ENCODE measurements around the gene AGTR1. TPM values are rescaled to one million over a fixed set of nuclear protein-coding genes. Genes with fewer than 3 reads are reported as not detected.

Gene AGTR1
- polyA plus RNA-seq, 1 experiment: 0.35 TPM

GRCh38 chr3:148717885-148718561 is 20.3 kb downstream of the AGTR1 start:
- H3K27ac ChIP-seq (ENCODE audit: low read depth, low read length): no peak overlapping the region
- ChIA-PET CTCF (interaction anchor here (0.6 to 4.4 kb wide), 6 partner anchors 9 to 409 kb away, joined by 3 to 54 read pairs (median 5); no protein-coding TSS in a partner anchor), POLR2A (no interaction called here)
- no peak overlapping the region for H3K4me3 ChIP-seq (ENCODE audit: low read depth, low read length)
- DNase-seq (ENCODE audit: low read depth, low spot score): no peak
- no peaks in the 10 kb centered on the region for H3K9me3 ChIP-seq (ENCODE audit: control insufficient read depth, insufficient read depth, low read length)
- no peaks in the 10 kb centered on the region for H3K27me3 ChIP-seq (ENCODE audit: control insufficient read depth, insufficient read depth, low read length)
- no peak for TF ChIP-seq CTCF (IDR thresholded peaks at IDR 0.05; ENCODE audit: low read depth, low read length)

- CTCF ChIA-PET: interaction anchor here (0.7 to 4.4 kb wide), 20 partner anchors 7 to 1006 kb away, joined by 3 to 54 read pairs (median 4); no protein-coding TSS in a partner anchor
- POLR2A ChIA-PET: interaction anchor here (0.6 kb wide), 1 partner anchor 324 kb away, joined by 5 read pairs; no protein-coding TSS in a partner anchor
These were observed 21.5 kb downstream of the AGTR1 start for GRCh38 chr3:148718982-148719862.

GRCh38 chr3:148720873-148721272 is 23.2 kb downstream of the AGTR1 start:
- CTCF ChIA-PET: interaction anchor here (1.5 to 4.4 kb wide), 3 partner anchors 9 to 412 kb away, joined by 5 to 54 read pairs (median 15); no protein-coding TSS in a partner anchor
- POLR2A ChIA-PET: no interaction called here
- H3K27ac ChIP-seq (ENCODE audit: low read depth, low read length): no peak overlapping the region
- no peak for TF ChIP-seq CTCF (IDR thresholded peaks at IDR 0.05; ENCODE audit: low read depth, low read length)
- no peak overlapping the region for H3K4me3 ChIP-seq (ENCODE audit: low read depth, low read length)
- no peaks in the 10 kb centered on the region for H3K27me3 ChIP-seq (ENCODE audit: control insufficient read depth, insufficient read depth, low read length)
- DNase-seq (ENCODE audit: low read depth, low spot score): no peak
- H3K9me3 ChIP-seq (ENCODE audit: control insufficient read depth, insufficient read depth, low read length): no peaks in the 10 kb centered on the region

More at GRCh38 chr3:148718982-148719862, 21.5 kb downstream of the AGTR1 start:
- Histone ChIP-seq H3K27ac (ENCODE audit: low read depth, low read length) (no peak overlapping the region), H3K4me3 (ENCODE audit: low read depth, low read length) (no peak overlapping the region), H3K27me3 (ENCODE audit: control insufficient read depth, insufficient read depth, low read length) (no peaks in the 10 kb centered on the region), H3K9me3 (ENCODE audit: control insufficient read depth, insufficient read depth, low read length) (no peaks in the 10 kb centered on the region)
- peak; percentile 61 for TF ChIP-seq CTCF (IDR thresholded peaks at IDR 0.05; ENCODE audit: low read depth, low read length)
- DNase-seq (ENCODE audit: low read depth, low spot score): no peak

- CTCF ChIA-PET: interaction anchor here (0.5 to 1.0 kb wide), 2 partner anchors 76 to 344 kb away, joined by 3 read pairs; no protein-coding TSS in a partner anchor
- DNase-seq (ENCODE audit: low read depth, low spot score): peak; percentile 21
- H3K27ac ChIP-seq (ENCODE audit: low read depth, low read length): no peak overlapping the region
- TF ChIP-seq CTCF (IDR thresholded peaks at IDR 0.05; ENCODE audit: low read depth, low read length): no peak
- no peaks in the 10 kb centered on the region for H3K9me3 ChIP-seq (ENCODE audit: control insufficient read depth, insufficient read depth, low read length)
- H3K27me3 ChIP-seq (ENCODE audit: control insufficient read depth, insufficient read depth, low read length): no peaks in the 10 kb centered on the region
- no peak overlapping the region for H3K4me3 ChIP-seq (ENCODE audit: low read depth, low read length)
- POLR2A ChIA-PET: no interaction called here
These were observed 25.9 kb downstream of the AGTR1 start for GRCh38 chr3:148723631-148724030.
